ENCODE results near the gene TFDP1.

TFDP1 gene

DNA sequence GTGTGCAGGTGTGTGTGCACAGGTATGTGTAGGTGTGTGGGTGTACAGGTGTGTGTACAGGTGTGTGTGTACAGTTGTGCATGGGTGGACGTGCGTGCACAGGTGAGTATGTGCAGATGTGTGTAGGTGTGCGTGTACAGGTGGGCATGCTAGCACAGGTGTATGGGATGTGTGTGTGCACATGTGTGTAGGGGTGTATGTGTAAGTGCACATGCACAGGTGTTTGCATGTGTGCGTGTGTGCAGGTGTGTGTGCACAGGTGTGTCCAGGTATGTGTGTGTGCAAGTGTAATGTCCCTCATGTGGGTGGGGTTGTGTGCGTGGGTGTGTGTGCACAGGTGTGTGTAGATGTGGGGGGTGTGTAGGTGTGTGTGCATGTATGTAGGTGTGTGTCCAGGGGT is 27.5 kb upstream of the TFDP1 start:
- TF ChIP-seq, protein P1, sequence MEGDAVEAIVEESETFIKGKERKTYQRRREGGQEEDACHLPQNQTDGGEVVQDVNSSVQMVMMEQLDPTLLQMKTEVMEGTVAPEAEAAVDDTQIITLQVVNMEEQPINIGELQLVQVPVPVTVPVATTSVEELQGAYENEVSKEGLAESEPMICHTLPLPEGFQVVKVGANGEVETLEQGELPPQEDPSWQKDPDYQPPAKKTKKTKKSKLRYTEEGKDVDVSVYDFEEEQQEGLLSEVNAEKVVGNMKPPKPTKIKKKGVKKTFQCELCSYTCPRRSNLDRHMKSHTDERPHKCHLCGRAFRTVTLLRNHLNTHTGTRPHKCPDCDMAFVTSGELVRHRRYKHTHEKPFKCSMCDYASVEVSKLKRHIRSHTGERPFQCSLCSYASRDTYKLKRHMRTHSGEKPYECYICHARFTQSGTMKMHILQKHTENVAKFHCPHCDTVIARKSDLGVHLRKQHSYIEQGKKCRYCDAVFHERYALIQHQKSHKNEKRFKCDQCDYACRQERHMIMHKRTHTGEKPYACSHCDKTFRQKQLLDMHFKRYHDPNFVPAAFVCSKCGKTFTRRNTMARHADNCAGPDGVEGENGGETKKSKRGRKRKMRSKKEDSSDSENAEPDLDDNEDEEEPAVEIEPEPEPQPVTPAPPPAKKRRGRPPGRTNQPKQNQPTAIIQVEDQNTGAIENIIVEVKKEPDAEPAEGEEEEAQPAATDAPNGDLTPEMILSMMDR (IDR thresholded peaks at IDR 0.05; ENCODE audit: extremely low read depth, missing control alignments), result no peak
- DNase-seq (ENCODE audit: low spot score), result no peak

DNA sequence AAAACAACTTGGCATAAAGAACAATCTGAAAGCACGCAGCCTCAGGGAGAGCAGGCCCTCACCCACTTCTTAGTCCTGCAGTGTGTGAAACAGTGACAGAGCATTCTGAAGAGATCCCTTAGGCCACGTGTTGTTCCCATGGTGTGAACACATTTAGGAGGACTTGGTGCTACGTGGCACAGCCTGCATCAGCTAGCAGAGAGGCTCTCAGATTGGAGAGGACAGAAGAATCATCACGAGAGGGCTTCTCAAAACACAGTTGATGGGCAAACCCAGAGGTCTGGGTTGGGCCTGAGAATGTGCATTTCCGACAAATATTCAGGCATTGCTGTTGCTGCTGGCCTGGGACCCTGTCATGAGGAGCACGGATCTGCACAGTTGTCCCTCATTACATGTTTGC is 26.1 kb upstream of the TFDP1 start:
- TF ChIP-seq, protein P1 (IDR thresholded peaks at IDR 0.05; ENCODE audit: extremely low read depth, missing control alignments), result no peak
- no peak for DNase-seq (ENCODE audit: low spot score)

DNA sequence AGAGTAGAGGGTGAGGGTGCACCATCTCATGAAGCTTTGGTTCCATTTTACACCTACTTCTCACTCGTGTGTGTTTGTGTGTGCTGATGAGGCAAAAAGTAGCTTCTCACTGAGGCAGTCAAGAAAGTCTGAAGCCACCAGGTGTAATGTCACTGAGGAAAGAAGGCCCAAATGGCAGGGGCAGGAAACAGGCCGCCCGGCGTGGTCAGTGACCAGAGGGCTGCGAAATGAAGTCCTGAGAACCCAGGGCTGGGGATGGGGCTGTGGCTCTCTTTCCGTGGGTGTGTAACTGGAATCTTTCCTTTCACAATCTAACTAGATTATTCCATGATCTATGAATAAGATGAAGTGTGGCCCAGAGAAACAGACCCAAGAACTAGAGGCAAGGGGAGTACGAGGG is 25.5 kb upstream of the TFDP1 start:
- TF ChIP-seq, protein P1 (IDR thresholded peaks at IDR 0.05; ENCODE audit: extremely low read depth, missing control alignments), result no peak
- no peak for DNase-seq (ENCODE audit: low spot score)

DNA sequence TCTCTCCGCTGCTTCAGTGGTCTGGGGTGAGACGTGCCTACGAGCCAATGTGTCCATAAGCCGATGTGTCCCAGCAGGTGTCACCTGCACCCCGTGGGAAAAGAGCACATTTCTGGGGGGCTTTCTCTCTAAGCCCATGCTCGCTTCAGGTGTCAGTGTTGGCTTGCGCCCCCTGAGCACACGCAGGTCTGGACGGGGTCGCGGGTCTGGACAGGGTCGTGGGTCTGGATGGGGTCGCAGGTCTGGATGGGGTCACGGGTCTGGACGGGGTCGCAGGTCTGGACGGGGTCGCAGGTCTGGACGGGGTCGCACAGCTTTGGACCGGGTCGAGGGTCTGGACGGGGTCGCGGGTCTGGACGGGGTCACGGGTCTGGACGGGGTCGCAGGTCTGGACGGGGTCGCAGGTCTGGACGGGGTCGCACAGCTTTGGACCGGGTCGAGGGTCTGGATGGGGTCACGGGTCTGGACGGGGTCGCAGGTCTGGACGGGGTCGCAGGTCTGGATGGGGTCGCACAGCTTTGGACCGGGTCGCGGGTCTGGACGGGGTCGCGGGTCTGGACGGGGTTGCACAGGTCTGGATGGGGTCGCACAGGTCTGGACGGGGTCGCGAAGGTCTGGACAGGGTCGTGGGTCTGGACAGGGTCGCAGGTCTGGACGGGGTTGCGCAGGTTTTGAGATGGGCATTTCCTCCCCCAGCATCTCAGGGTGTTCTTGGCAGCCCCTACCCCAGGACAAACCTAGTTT is 24.5 kb upstream of the TFDP1 start:
- DNase-seq (ENCODE audit: low spot score), result no peak
- TF ChIP-seq, protein P1 (IDR thresholded peaks at IDR 0.05; ENCODE audit: extremely low read depth, missing control alignments), result no peak

DNA sequence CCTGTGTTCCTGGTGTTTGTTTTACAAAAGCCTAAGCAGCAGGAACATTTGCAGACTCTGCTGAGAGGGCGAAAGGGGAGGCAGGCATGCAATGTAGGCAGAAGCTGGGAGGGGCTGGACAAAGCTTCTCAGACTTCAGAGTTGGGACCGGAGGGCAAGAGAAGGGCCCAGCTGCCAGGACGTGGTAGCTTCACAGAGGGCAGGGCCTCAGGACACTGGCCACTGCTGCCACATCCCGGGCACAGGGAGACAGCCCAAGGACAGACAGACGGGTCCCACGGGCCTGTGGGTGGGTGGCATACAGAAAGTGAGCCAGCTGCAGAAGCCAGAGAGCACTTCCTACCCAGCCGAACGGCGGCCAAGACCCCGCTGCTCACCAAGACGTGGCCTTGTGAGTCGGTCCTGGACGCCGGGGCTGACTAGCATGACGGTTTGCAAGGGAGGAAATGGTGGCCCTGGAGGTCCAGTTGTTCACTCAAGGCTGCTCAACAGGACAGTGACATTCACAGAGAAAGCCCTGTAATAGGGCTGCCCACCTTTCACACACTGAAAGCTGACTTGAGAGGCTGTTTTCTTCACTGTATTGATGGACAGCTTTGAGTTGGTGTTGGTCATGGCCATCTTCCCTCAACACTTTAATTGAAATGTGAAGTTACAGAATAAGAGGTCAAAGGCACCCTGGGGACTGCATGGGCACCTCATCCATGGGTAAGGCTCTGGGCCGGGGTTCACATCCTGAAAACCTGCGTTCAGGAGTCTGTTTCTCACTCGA is 23.7 kb upstream of the TFDP1 start:
- TF ChIP-seq, protein P1 (IDR thresholded peaks at IDR 0.05; ENCODE audit: extremely low read depth, missing control alignments), result no peak
- no peak for DNase-seq (ENCODE audit: low spot score)

DNA sequence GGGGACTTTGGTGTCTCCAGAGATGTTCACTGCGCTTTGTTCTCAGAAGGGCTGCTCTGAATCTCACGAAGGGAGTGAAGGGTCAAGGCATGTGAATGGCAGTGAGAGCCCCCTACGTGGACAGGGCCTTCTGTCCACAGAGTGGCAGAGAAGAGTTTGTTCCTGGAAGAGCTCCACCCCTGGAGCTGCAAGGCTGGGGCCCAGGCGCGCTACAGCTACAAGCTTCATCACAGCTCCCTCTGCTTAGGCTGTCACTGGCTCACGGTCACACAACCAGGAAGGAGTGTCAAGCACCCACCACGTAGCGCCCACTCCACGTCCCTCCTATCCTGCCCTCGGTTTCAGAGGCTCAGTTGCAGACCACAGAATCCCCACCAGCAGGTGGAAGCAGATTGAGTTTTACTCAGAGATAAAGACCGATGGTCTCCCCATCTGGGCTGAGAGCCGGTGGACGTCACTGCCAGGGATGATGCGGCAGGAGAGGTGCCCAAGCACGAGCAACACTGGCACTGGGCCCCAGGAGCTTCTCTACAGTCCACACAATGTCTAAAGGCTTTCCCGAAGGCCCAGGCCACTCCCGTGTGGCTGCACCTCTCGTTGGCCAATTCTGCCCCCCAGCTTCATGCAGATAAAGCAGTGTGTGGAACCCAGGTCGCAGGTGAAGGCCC is 23.0 kb upstream of the TFDP1 start:
- TF ChIP-seq, protein P1 (IDR thresholded peaks at IDR 0.05; ENCODE audit: extremely low read depth, missing control alignments), result no peak
- DNase-seq (ENCODE audit: low spot score), result no peak

All from GM20000 (cell line).